HepG2 (cell line): ENCODE measurements around the gene ZNFX1. TPM values are rescaled to one million over a fixed set of nuclear protein-coding genes. Genes with fewer than 3 reads are reported as not detected.

Source experiments
- ATAC-seq: fragments of 200-7000 bp; cut with Tn5 transposase; 3 replicates; pipeline ENCODE4 v1.9.1; 2020; ENCODE audit warnings: mild to moderate bottlenecking, moderate library complexity
- BruUV-seq: library from RNA; stranded (reverse); fragments of 400-500 nt; replicated peaks from 2 replicates; lab custom pipeline; 2021; lab: Mats Ljungman, UMichigan
- CTCF ChIA-PET: fragments of 300-600 bp; formaldehyde crosslinking; extraction: SDS; loops from one replicate; lab custom pipeline; 2021; ENCODE audit warnings: low total read pairs, inconsistent platforms, low intra/inter-chr PET ratio; lab: Yijun Ruan, JAX
- POLR2A ChIA-PET: fragments of 350-600 bp; sonication (Branson Sonifier 250); formaldehyde crosslinking; loops from one replicate; lab custom pipeline; 2020; ENCODE audit warnings: antibody characterized with exemption, inconsistent platforms; lab: Yijun Ruan, JAX
- DNase-seq: peaks from one replicate; pipeline ENCODE4 v3.0.0-alpha.2; 2015; ENCODE audit warnings: low spot score
- FAIRE-seq: peaks from 3 replicates; lab custom pipeline; 2011; peaks lifted over from hg19 to GRCh38; lab: Jason Lieb, UNC
- H2AFZ ChIP-seq: one replicate; pipeline ENCODE4 v1.6.1; 2011; ENCODE audit warnings: low read length, inconsistent platforms
- H3K27ac ChIP-seq: fragments of 300-600 bp; 3 replicates; pipeline ENCODE4 v1.8.0; 2011; ENCODE audit warnings: mixed run types, mild to moderate bottlenecking, mixed read lengths, low read length, inconsistent platforms; ENCODE audit not compliant: insufficient read depth; ENCODE audit errors: extremely low read length
- H3K27me3 ChIP-seq, 2 experiments: fragments of 200-600 bp in 1 of 2; 2 replicates in 1 of 2; 3 replicates in 1 of 2; pipeline versions ENCODE4 v1.6.0 to v1.8.0; 2011; ENCODE audit warnings: low read length in 2 of 2, mild to moderate bottlenecking in 2 of 2, moderate library complexity in 2 of 2, inconsistent platforms in 1 of 2; ENCODE audit not compliant: insufficient read depth in 2 of 2, control insufficient read depth in 1 of 2
- H3K36me3 ChIP-seq, 2 experiments: fragments of 200-600 bp in 1 of 2; replicated peaks in 1 of 2; 2 replicates in 1 of 2; 3 replicates in 1 of 2; pipeline versions ENCODE4 v1.5.1 to v1.8.0; 2011; ENCODE audit warnings: low read length in 2 of 2, inconsistent platforms in 1 of 2; ENCODE audit not compliant: insufficient read depth in 2 of 2, control insufficient read depth in 1 of 2
- H3K4me1 ChIP-seq: 2 replicates; pipeline ENCODE4 v1.5.1; 2012; ENCODE audit warnings: low read length, inconsistent platforms; ENCODE audit not compliant: insufficient read depth
- H3K4me2 ChIP-seq: 2 replicates; pipeline ENCODE4 v1.6.0; 2011; ENCODE audit warnings: low read depth, low read length, inconsistent platforms
- H3K4me3 ChIP-seq, 3 experiments: fragments of 200-600 bp in 1 of 3; sonication (generic), shearing (Covaris generic) in 1 of 3; replicated peaks in 1 of 3; 2 replicates each; pipeline ENCODE4 v1.5.1; 2011 to 2016; ENCODE audit warnings: low read length in 3 of 3, inconsistent platforms in 2 of 3, low read depth in 2 of 3, mild to moderate bottlenecking in 2 of 3, control low read depth in 1 of 3, mixed read lengths in 1 of 3; ENCODE audit not compliant: insufficient read depth in 1 of 3
- H3K79me2 ChIP-seq: one replicate; pipeline ENCODE4 v1.6.1; 2011; ENCODE audit warnings: low read length, inconsistent platforms; ENCODE audit not compliant: insufficient read depth
- H3K9ac ChIP-seq: 2 replicates; pipeline ENCODE4 v1.6.0; 2011; ENCODE audit warnings: mild to moderate bottlenecking, low read depth, low read length, inconsistent platforms; ENCODE audit not compliant: insufficient read depth
- H3K9me3 ChIP-seq: 2 replicates; pipeline ENCODE4 v1.5.1; 2012; ENCODE audit warnings: mild to moderate bottlenecking, low read length
- H4K20me1 ChIP-seq: 2 replicates; pipeline ENCODE4 v1.6.0; 2011; ENCODE audit warnings: inconsistent platforms, mild to moderate bottlenecking, low read length, moderate library complexity; ENCODE audit not compliant: insufficient read depth
- ADNP ChIP-seq: sonication (generic); formaldehyde crosslinking; IDR thresholded peaks from 2 replicates; pipeline ENCODE4 v1.4.0; 2020; ENCODE audit warnings: missing genetic modification reagents
- DZIP1 ChIP-seq: sonication (generic); formaldehyde crosslinking; IDR thresholded peaks from 2 replicates; pipeline ENCODE4 v1.5.0; 2020; ENCODE audit warnings: mild to moderate bottlenecking, missing genetic modification reagents
- FLYWCH1 ChIP-seq: sonication (generic); formaldehyde crosslinking; IDR thresholded peaks from 2 replicates; pipeline ENCODE4 v1.8.1; 2023; ENCODE audit warnings: mild to moderate bottlenecking, missing genetic modification reagents
- MZF1 ChIP-seq: sonication (generic); formaldehyde crosslinking; IDR thresholded peaks from 2 replicates; pipeline ENCODE4 v1.8.1; 2023; ENCODE audit warnings: mild to moderate bottlenecking, missing genetic modification reagents, borderline replicate concordance
- SRSF1 ChIP-seq: fragments of 200-400 bp; formaldehyde crosslinking; optimal IDR thresholded peaks from 2 replicates; pipeline ENCODE3; 2017; ENCODE audit warnings: mild to moderate bottlenecking, low read depth, low read length, moderate library complexity
- TEAD2 ChIP-seq: sonication (generic); formaldehyde crosslinking; IDR thresholded peaks from 2 replicates; pipeline ENCODE4 v1.9.0; 2021; ENCODE audit warnings: missing genetic modification reagents
- THAP7 ChIP-seq: sonication (generic); formaldehyde crosslinking; IDR thresholded peaks from 2 replicates; pipeline ENCODE4 v1.8.1; 2023; ENCODE audit warnings: mild to moderate bottlenecking, missing genetic modification reagents
- THYN1 ChIP-seq: sonication (generic); formaldehyde crosslinking; IDR thresholded peaks from 2 replicates; pipeline ENCODE4 v1.8.1; 2023; ENCODE audit warnings: low read depth, mild to moderate bottlenecking, moderate library complexity, missing genetic modification reagents, borderline replicate concordance
- TIGD3 ChIP-seq: sonication (generic); formaldehyde crosslinking; IDR thresholded peaks from 2 replicates; pipeline ENCODE4 v1.5.1; 2020; ENCODE audit warnings: mild to moderate bottlenecking, missing genetic modification reagents, borderline replicate concordance
- ZNF207 ChIP-seq: fragments of 450-650 bp; IDR thresholded peaks from 2 replicates; pipeline ENCODE4 v1.6.1; 2016; ENCODE audit warnings: antibody characterized with exemption, borderline replicate concordance
- ZNF670 ChIP-seq: sonication (generic); formaldehyde crosslinking; IDR thresholded peaks from 2 replicates; pipeline ENCODE4 v1.8.0; 2022; ENCODE audit warnings: mild to moderate bottlenecking, missing genetic modification reagents, borderline replicate concordance
- ZNF850 ChIP-seq: sonication (generic); formaldehyde crosslinking; conservative IDR thresholded peaks from 2 replicates; pipeline ENCODE4 v1.9.0; 2021; ENCODE audit warnings: mild to moderate bottlenecking, missing genetic modification reagents
- WGBS: methylation state at CpG from one replicate; pipeline ENCODE4 v1.1.6; 2017; ENCODE audit warnings: low lambda C conversion rate; 5-methylcytosine and 5-hydroxymethylcytosine counted together
- in situ Hi-C: cut with HindIII; loops from 2 replicates; pipeline ENCODE4 v1.10.0; 2017; ENCODE audit warnings: low pct_unique_long_range_greater_than_20kb; ENCODE audit not compliant: extremely low pct_ligation_motif_present
- intact Hi-C: fragments of 100-400 bp; cut with micrococcal nuclease; formaldehyde crosslinking; loops from one replicate; pipeline ENCODE4 v1.10.0; 2022; ENCODE audit not compliant: unreplicated experiment
- polyA plus RNA-seq, 8 experiments: library from polyadenylated mRNA; depleted of rRNA in 3 of 8; stranded (reverse) in 7 of 8; unstranded in 1 of 8; fragments of >200 nt; fragmentation: Illumina TruSeq in 4 of 8; extraction: Trizol in 4 of 8; gene quantifications; 2 replicates each; pipeline versions ENCODE4 v1.2.1 to v1.2.3, GENCODE V29; 2011 to 2016; ENCODE audit warnings: low read depth in 4 of 8, missing spikeins in 1 of 8, mixed read lengths in 1 of 8; ENCODE audit not compliant: insufficient read depth in 1 of 8
- total RNA-seq, 5 experiments: library from RNA; depleted of rRNA; stranded (reverse); fragments of >200 nt; fragmentation: Illumina TruSeq; extraction: Trizol; gene quantifications; 2 replicates each; pipeline ENCODE4 v1.2.3, GENCODE V29; 2016; ENCODE audit warnings: low read depth in 1 of 5

Gene ZNFX1
- total and polyA plus RNA-seq, 2 of the 13 experiments (the other 11 are each of a cell fraction or from before 2014, with no cell fraction given), result 2.9 to 11.1 TPM

DNA sequence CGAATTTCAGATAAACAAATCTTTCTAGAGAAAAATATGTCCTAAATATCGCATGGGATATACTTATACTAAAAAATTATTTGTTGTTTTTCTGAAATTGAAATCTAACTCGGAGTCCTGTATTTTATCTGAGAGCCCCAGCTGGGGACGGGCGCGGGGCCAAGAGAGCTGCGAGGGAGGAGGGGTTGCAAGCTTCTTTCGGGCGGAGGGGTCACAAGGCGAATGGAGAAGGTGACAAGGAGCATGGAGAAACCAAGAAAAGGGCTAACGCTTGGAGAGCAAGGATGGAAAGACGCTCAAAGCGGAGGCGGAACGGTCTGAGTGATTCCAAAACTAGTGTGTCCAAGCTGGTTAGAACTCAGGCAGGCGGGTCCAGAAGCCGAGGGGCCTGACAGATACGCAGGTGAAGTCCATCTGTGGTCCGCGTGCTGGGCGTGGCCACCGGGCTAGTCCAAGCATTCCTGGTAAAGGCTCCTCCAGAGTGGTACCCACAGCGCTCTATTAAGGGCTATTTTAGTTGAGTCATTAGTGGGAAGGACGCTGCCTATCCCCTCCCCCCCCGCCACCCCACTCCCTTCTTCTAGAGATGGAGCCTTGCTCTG lies 41.5 kb upstream of the ZNFX1 start:
- peaks cover 8 to 60% of the 10 kb centered on the region in 2 experiments; a peak in 4 of 5 replicates for H3K27me3 ChIP-seq
- intact Hi-C loops, result loop anchor here (2.0 kb wide), 1 partner anchor 43 kb away; no protein-coding TSS in a partner anchor
- no peak overlapping the region for H2AFZ ChIP-seq
- H3K4me1 ChIP-seq, result peaks cover 9% of the 10 kb centered on the region; the same call in 1 of the 2 replicates
- no peaks in the 10 kb centered on the region for H3K79me2 ChIP-seq
- FAIRE-seq (no peak), ATAC-seq (no peak), DNase-seq (no peak)
- no peak overlapping the region for H3K4me3 ChIP-seq
- H3K27ac ChIP-seq, result no peak overlapping the region
- in situ Hi-C loops, result no loop called here
- WGBS, result 37% methylated on average over 22 of the region's 25 CpGs
- no peaks in the 10 kb centered on the region for H3K36me3 ChIP-seq
- no peaks in the 10 kb centered on the region for H4K20me1 ChIP-seq
- ChIA-PET POLR2A (no interaction called here), CTCF (no interaction called here)
- H3K9ac ChIP-seq, result no peak overlapping the region
- no peak overlapping the region for H3K4me2 ChIP-seq
- TF ChIP-seq THYN1 (CRISPR knock-in tag) (no peak), FLYWCH1 (no peak), ADNP (CRISPR knock-in tag) (no peak), MZF1 (CRISPR knock-in tag) (no peak), TIGD3 (CRISPR knock-in tag) (no peak), DZIP1 (CRISPR knock-in tag) (no peak), THAP7 (CRISPR knock-in tag) (no peak), ZNF850 (CRISPR knock-in tag) (no peak), SRSF1 (no peak), ZNF670 (CRISPR knock-in tag) (no peak), ZNF207 (no peak), TEAD2 (no peak)
- no TSS peak for BruUV-seq
- no peaks in the 10 kb centered on the region for H3K9me3 ChIP-seq
